Activated CD4-positive, alpha-beta memory T cell treated with anti-CD3 and anti-CD28 coated beads for 36 hours (primary cell): ENCODE measurements around the gene GNB1L. TPM values are rescaled to one million over a fixed set of nuclear protein-coding genes. Genes with fewer than 3 reads are reported as not detected.
A peak's percentile ranks its signal among the peaks of the same experiment; 100 is the strongest.

Experiments
- CTCF ChIA-PET: fragments of 350-600 bp; sonication (Branson Sonifier 250); formaldehyde crosslinking; loops from one replicate; lab custom pipeline; 2021; ENCODE audit warnings: antibody characterized with exemption, inconsistent platforms; lab: Charles Lee
- POLR2A ChIA-PET: fragments of 350-600 bp; sonication (Branson Sonifier 250); formaldehyde crosslinking; loops from one replicate; lab custom pipeline; 2021; ENCODE audit warnings: antibody characterized with exemption; lab: Charles Lee
- DNase-seq: peaks from one replicate; pipeline ENCODE4 v3.0.0-alpha.2; 2020
- H3K27ac Mint-ChIP-seq: one replicate; pipeline ENCODE4 v1.8.0; 2021; ENCODE audit warnings: mixed read lengths
- H3K27me3 Mint-ChIP-seq: one replicate; pipeline ENCODE4 v1.8.0; 2021; ENCODE audit warnings: mixed read lengths
- H3K36me3 Mint-ChIP-seq: one replicate; pipeline ENCODE4 v1.8.0; 2021; ENCODE audit warnings: mixed read lengths
- H3K4me1 Mint-ChIP-seq: one replicate; pipeline ENCODE4 v1.8.0; 2021; ENCODE audit warnings: low read depth, mixed read lengths
- H3K4me3 Mint-ChIP-seq: one replicate; pipeline ENCODE4 v1.8.0; 2021; ENCODE audit warnings: mild to moderate bottlenecking, mixed read lengths
- H3K9me3 Mint-ChIP-seq: one replicate; pipeline ENCODE4 v1.8.0; 2021; ENCODE audit warnings: mixed read lengths
- intact Hi-C: fragments of 100-400 bp; cut with micrococcal nuclease; formaldehyde crosslinking; loops from one replicate; pipeline ENCODE4 v1.15.1; 2023
- total RNA-seq, 2 experiments: library from RNA; stranded (reverse); gene quantifications; one replicate each; pipeline ENCODE4 v1.2.3, GENCODE V29; 2021

Gene GNB1L
- total RNA-seq, 2 experiments from 2014 or later, result 11.3 to 12.3 TPM

DNA sequence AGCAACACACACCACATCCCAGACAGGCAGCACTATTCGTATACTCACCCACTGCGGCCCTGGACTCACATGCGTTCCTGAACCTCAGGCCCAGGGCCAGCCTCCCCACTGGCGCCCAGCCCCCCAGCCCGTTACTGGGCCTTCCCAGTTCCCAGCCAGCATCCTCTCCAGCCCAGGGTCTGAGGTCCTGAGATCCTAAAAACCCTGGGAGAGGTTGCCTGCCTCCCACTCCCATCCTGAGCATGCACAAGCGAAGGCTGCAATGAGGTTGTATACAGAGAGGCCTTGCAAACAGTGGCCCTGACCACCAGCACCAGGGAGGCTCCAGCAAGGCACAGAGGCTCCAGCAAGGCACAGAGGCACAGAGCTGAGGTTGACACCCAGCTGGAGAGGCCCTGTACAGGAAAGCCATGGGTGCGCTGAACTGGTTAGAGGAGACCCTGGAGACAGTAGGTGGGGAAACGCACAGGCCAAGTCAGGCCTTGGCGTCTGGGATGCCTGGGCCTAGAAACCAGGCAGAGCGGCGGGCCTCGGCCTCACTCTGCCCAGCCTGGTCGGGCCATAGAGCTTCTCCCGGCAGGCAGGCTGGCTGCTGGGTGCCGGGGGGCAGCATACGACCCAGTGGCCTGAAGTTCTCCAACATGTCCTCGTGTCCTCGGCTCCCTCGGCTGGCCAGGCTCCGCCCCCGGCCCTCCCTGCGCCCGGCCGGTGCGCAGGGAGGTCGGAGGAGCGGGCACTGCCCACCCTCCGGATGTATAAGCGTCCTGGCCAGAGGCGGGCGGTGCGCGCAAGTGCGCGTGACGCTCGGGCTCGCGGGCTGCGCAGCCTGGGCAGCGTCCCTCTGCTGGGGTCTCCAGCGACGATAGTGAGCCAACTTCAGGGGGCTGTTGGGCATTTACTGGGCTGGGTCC lies 96.4 kb downstream of the GNB1L start:
- Mint-ChIP-seq H3K4me3 (no peak overlapping the region), H3K9me3 (no peaks in the 10 kb centered on the region), H3K36me3 (peaks cover 2% of the 10 kb centered on the region), H3K4me1 (peaks cover 29% of the 10 kb centered on the region), H3K27me3 (peaks cover 64% of the 10 kb centered on the region), H3K27ac (no peak overlapping the region)
- no peak for DNase-seq
- POLR2A ChIA-PET, result no interaction called here
- intact Hi-C loops, result loop anchor here (5.0 kb wide), 1 partner anchor 134 kb away; no protein-coding TSS in a partner anchor
- CTCF ChIA-PET, result interaction anchor here (2.5 kb wide), 1 partner anchor 152 kb away, joined by 14 read pairs; no protein-coding TSS in a partner anchor

DNA sequence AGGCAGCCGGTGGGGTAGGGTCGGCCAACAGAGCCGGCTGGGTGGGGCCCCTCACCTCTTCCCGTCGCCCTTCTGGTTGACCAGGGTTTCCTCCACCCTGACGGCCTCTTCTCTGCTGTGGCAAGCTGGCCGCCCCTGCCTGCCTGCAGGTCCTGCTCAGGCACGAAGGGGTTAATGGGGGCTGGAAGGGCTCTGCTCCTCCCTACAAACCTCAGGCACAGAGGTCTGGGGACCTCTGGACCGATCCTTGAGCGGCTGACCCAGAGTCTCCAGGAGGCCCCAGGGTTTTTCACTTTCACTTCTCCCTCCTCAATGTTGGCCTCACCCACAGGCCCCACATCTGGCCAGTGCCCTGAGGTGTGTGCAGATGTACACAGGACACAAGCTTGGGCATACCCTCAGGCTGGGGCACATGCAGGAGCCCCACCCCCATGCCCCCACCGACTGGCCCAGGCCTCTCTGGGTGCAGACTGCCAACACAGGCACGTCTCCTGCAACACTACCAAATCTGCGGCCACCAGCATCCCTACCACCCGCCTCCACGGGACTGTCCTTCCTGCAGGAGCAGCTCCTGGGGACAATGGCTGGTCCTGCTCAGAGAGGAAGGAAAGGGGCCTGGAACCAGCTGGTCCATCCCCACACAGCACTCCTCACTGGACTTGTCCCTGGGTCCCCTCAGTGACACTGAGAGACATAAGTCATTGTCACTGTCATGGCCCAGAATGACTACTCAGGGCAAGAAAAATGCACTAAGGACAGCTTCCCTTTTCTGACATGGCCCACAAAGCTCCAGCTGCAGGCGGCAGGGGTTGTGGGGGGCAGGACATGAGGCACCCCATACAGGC lies 97.3 kb downstream of the GNB1L start:
- ChIA-PET POLR2A (interaction anchor here (0.5 kb wide), 1 partner anchor 72 kb away, joined by 3 read pairs; no protein-coding TSS in a partner anchor), CTCF (interaction anchor here (0.6 to 2.5 kb wide), 7 partner anchors 25 to 166 kb away, joined by 3 to 14 read pairs (median 3); no protein-coding TSS in a partner anchor)
- no peak for DNase-seq

DNA sequence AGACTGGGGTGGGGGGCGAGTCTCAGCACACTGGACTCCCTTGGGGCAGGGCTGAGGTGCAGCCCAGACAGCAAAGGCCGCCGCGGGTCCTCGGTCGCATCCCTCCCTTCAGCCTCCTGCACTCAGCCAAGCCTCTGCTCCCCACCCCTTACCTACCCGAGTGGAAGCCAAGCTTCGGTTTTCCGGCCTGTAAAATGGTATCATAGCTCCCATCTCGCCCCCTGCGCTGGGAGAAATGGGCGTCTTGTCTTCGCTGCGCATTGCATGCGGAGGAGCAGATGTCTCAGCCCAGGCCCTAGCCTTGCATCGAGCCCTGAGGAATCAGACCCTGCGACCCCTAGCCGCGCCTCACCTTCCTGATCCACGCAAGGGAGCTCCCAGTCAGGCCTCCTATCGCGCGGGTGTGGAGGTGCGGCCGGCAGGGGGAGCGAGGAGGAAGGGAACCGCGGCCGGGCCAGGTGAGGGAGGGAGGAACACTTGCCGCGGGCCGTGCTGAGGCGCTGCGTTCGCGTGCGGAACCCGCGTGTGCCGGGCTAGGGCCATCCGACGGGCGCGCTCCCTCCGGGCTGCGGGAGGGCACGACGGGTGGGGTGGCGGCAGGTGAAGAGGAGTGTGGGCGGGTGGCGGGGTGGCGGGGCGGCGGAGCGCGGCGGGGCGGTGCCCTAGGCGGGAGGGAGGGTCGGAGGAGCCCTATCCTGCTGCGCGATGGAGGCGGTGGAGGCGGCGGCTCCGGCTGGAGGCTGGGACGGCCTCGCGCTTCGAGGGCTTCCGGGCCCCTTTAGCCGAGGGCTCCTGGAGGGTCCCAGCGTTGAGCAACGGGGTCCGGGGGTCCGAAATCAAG lies 98.2 kb downstream of the GNB1L start:
- ChIA-PET CTCF (interaction anchor here (0.6 to 2.5 kb wide), 14 partner anchors 13 to 683 kb away, joined by 3 to 14 read pairs (median 3); no protein-coding TSS in a partner anchor), POLR2A (interaction anchor here (0.5 to 1.0 kb wide), 2 partner anchors 71 to 99 kb away, joined by 3 read pairs; no protein-coding TSS in a partner anchor)
- peak overlapping the region; percentile 16 for H3K4me3 Mint-ChIP-seq
- no peaks in the 10 kb centered on the region for H3K9me3 Mint-ChIP-seq
- H3K27ac Mint-ChIP-seq, result no peak overlapping the region
- H3K4me1 Mint-ChIP-seq, result peaks cover 28% of the 10 kb centered on the region
- peaks cover 57% of the 10 kb centered on the region for H3K27me3 Mint-ChIP-seq
- peak; percentile 78 for DNase-seq
- intact Hi-C loops, result loop anchor here (5.0 kb wide), 1 partner anchor 136 kb away; no protein-coding TSS in a partner anchor
- peaks cover 2% of the 10 kb centered on the region for H3K36me3 Mint-ChIP-seq

More for the DNA sequence above, 97.3 kb downstream of the GNB1L start:
- Mint-ChIP-seq H3K9me3 (no peaks in the 10 kb centered on the region), H3K4me3 (peak overlapping the region; percentile 50), H3K4me1 (peaks cover 29% of the 10 kb centered on the region), H3K27me3 (peaks cover 64% of the 10 kb centered on the region), H3K36me3 (peaks cover 2% of the 10 kb centered on the region), H3K27ac (no peak overlapping the region)
- intact Hi-C loops, result loop anchor here (5.0 kb wide), 1 partner anchor 135 kb away; no protein-coding TSS in a partner anchor

DNA sequence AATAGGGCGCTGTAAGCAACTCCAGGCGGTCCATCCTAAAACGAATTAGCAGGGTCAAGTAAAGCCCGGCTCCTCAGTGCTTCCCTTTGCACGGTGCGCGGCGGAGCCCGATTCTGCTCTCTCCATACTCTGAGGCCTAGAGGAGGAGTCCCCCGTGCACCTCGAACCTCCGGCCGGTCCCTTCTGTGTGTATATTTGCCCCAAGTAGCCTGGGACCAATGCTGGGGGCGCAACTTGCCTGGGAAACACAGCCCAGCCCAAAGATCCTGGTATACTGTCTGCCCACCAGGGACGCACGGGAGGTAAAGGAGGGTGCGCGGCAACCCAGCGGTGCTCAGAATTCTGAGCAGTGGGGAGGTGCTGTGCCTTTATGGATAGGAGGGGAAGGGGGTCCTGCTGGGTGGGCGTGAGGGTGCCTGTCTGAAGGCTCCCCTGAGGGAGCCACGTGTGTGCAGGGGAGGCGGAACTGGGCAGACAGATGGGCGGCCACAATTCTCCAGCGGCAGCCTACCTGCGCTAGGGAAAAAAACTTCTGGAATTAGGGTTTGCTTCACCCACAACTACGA lies 98.9 kb downstream of the GNB1L start:
- no peak for DNase-seq
- Mint-ChIP-seq H3K4me3 (no peak overlapping the region), H3K27ac (no peak overlapping the region), H3K9me3 (no peaks in the 10 kb centered on the region), H3K36me3 (peaks cover 2% of the 10 kb centered on the region), H3K27me3 (peaks cover 56% of the 10 kb centered on the region), H3K4me1 (peaks cover 27% of the 10 kb centered on the region)
- intact Hi-C loops, result loop anchor here (5.0 kb wide), 1 partner anchor 136 kb away; no protein-coding TSS in a partner anchor
- CTCF ChIA-PET, result interaction anchor here (0.6 to 2.5 kb wide), 12 partner anchors 14 to 682 kb away, joined by 3 to 14 read pairs (median 3); no protein-coding TSS in a partner anchor
- POLR2A ChIA-PET, result interaction anchor here (1.0 kb wide), 1 partner anchor 100 kb away, joined by 3 read pairs; no protein-coding TSS in a partner anchor

DNA sequence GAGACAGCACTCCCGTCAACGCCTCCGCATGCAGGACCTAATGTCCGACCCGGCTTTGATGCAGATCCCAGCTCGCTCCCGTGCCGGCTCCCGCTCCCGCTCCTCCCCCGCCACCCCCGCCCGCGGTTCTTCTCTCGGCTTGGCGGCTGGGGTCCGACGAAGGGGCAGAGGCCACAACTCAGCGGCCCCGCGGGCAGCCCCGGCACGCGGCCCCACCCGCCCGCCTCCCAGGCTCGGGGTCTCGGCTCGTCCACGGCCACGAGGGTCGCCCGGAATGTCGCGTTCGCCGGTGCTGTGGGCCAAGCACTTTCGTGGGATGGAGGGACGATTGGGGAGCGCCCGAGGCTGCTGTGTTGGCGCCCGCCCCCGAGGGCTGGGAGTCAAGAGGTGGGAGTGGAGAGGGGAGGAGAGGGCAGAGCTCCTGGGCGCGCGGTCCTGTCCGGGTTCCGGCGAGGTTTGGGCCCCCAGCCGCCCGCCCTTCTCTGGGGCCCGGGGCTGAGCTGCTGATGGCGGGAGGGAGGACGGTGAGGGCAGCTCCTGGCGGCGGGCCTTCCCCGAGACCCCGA lies 99.4 kb downstream of the GNB1L start:
- DNase-seq, result no peak
- H3K36me3 Mint-ChIP-seq, result peaks cover 1% of the 10 kb centered on the region
- H3K4me3 Mint-ChIP-seq, result no peak overlapping the region
- peaks cover 26% of the 10 kb centered on the region for H3K4me1 Mint-ChIP-seq
- H3K27ac Mint-ChIP-seq, result no peak overlapping the region
- intact Hi-C loops, result loop anchor here (5.0 kb wide), 1 partner anchor 137 kb away; no protein-coding TSS in a partner anchor
- CTCF ChIA-PET, result interaction anchor here (1.2 to 2.0 kb wide), 2 partner anchors 25 to 31 kb away, joined by 4 to 13 read pairs; no protein-coding TSS in a partner anchor
- peaks cover 55% of the 10 kb centered on the region for H3K27me3 Mint-ChIP-seq
- POLR2A ChIA-PET, result no interaction called here
- H3K9me3 Mint-ChIP-seq, result no peaks in the 10 kb centered on the region

DNA sequence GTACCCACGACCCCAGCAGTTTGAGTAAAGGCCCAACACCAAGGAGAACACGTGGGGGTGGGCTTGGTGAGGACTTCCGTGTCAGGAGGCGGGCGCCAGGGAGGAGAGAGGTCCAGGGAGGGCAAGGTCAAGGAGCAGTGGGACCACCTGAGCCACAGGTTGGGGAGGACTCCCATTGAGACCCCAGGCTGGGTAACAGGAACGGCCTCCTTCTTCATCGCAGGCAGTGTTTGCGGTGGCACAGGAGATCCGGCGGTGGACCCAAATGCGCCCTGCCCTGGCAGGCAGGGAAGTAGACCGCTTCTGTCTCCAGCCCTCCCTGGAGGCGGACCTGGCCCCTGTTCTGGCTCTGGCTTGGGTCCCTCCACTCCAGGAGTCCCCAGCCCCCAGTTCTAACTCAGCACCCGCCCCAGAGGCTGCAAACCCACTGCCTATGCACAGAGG lies 100.0 kb downstream of the GNB1L start:
- Mint-ChIP-seq H3K27ac (no peak overlapping the region), H3K9me3 (no peaks in the 10 kb centered on the region), H3K27me3 (peaks cover 50% of the 10 kb centered on the region), H3K4me1 (peaks cover 21% of the 10 kb centered on the region), H3K4me3 (no peak overlapping the region), H3K36me3 (no peaks in the 10 kb centered on the region)
- CTCF ChIA-PET, result no interaction called here
- no peak for DNase-seq
- intact Hi-C loops, result loop anchor here (1.0 to 5.0 kb wide), 2 partner anchors 13 to 138 kb away; no protein-coding TSS in a partner anchor
- POLR2A ChIA-PET, result no interaction called here

DNA sequence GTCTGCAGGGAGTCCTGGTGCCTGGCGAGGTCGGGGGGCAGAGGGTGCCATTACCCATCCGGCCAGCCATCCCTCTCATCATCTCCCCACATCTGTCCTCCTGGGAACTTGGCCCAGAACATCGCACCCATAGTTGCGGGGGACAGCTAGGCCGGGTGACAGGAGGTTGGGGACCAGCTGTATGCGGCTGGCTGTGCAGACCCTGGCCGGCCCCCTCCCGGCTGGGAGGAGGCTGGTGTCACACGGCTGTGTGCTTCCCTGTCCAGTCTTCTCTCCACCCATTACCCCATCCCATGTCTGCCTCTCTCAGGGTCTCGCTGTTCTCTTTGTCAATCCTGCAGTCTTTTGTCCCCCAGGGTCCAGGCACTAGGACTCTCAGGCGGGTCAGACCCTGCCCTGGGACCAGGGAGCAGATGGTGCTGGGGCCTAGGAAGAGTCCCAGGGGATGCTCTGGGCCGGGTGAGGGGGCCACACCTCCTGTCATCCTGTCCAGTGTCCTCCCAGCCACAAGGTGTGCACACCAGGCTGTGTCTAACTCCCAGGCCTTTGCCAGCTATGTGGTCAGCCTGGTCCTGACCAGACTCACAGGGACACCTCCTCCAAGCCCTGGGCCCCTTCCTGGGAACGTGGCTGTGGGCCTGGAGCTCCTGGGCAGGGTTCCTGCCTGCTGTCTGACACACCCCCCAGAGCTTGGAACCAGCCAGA lies 100.5 kb downstream of the GNB1L start:
- Mint-ChIP-seq H3K36me3 (no peaks in the 10 kb centered on the region), H3K27me3 (peaks cover 46% of the 10 kb centered on the region), H3K4me3 (no peak overlapping the region), H3K27ac (no peak overlapping the region), H3K9me3 (no peaks in the 10 kb centered on the region), H3K4me1 (peaks cover 17% of the 10 kb centered on the region)
- ChIA-PET POLR2A (no interaction called here), CTCF (no interaction called here)
- no peak for DNase-seq
- intact Hi-C loops, result loop anchor here (1.0 kb wide), 1 partner anchor 13 kb away; no protein-coding TSS in a partner anchor

DNA sequence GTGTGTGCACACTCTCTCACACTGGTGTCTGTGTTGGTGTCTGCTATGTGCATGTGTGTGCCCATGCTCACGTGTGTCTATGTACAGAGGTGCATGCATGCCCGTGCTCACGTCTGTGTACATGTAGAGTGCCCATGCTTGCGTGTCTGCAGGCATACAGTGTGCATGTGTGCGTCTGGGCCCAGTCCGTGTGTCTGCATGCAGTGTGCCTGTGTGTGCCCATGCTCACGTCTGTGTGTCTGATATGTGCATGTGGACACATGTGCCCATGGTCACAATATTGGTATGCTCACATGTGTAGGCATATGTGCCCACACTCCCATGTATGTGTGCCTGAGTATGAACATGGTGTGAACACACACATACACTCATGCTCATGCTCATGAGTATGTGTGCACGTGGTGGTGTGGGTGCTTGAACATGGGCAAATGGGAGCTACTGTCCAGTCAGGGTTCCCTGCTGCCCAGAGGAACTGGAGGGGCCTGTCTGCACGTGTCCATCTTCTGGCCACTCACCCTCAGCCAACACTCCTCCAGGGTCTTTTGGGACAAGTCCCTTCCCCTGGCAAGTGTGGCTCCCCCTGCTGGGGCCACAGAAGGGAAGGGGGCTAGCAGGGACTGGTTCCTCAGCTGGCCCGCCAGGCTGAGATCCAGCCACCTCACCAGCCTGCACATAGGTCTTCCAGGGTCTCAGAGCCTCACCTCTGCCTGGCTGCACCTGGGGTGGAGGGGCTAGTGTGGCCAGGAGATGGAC lies 101.4 kb downstream of the GNB1L start:
- H3K27ac Mint-ChIP-seq, result no peak overlapping the region
- H3K36me3 Mint-ChIP-seq, result no peaks in the 10 kb centered on the region
- peaks cover 44% of the 10 kb centered on the region for H3K27me3 Mint-ChIP-seq
- H3K9me3 Mint-ChIP-seq, result no peaks in the 10 kb centered on the region
- no peak for DNase-seq
- no peak overlapping the region for H3K4me3 Mint-ChIP-seq
- H3K4me1 Mint-ChIP-seq, result peaks cover 17% of the 10 kb centered on the region
- POLR2A ChIA-PET, result no interaction called here
- CTCF ChIA-PET, result interaction anchor here (1.3 kb wide), 1 partner anchor 23 kb away, joined by 4 read pairs; no protein-coding TSS in a partner anchor
- intact Hi-C loops, result no loop called here

DNA sequence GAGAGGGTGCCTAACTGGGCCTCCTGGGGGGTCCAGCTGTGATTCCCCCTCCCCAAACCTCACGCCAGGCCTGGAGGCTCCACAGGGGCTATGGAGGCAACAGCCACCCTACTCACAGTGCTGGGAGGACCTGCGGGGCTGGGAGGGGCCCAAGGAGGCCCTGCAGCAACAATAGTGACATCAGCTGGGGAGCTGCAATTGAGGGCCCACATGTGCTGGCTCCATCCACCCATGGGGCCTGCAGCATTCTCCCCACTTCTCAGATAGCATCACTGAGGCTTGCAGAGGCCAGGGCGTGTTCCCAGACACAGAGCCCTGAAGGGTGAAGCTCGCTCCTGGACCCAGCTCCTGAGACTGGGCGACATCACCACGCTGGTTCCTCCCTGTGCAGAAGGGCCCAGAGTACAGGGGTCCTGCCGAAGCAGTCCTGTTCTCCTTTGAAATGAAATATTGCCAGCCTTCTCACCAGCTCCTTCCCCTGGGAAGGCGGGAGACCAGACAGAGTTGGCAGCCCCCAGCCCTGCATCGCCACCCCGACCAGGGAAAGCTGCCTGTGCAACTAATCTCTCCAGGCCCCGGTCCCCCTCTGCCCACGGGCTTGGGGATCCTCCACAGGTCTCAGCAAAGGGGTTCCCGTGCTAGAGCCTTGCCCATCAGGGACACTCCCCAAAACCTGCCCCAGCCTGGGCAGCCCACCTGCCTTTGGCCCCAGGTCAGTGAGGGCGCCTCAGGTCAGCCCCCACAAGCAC lies 103.0 kb downstream of the GNB1L start:
- H3K4me1 Mint-ChIP-seq, result peaks cover 10% of the 10 kb centered on the region
- H3K27ac Mint-ChIP-seq, result no peak overlapping the region
- intact Hi-C loops, result no loop called here
- H3K27me3 Mint-ChIP-seq, result peaks cover 32% of the 10 kb centered on the region
- no peak overlapping the region for H3K4me3 Mint-ChIP-seq
- H3K36me3 Mint-ChIP-seq, result no peaks in the 10 kb centered on the region
- no peak for DNase-seq
- no peaks in the 10 kb centered on the region for H3K9me3 Mint-ChIP-seq
- ChIA-PET POLR2A (no interaction called here), CTCF (interaction anchor here (1.6 to 1.7 kb wide), 2 partner anchors 21 to 159 kb away, joined by 5 to 10 read pairs; no protein-coding TSS in a partner anchor)
